ENCODE measurements around the gene GNE.

GNE gene

DNA sequence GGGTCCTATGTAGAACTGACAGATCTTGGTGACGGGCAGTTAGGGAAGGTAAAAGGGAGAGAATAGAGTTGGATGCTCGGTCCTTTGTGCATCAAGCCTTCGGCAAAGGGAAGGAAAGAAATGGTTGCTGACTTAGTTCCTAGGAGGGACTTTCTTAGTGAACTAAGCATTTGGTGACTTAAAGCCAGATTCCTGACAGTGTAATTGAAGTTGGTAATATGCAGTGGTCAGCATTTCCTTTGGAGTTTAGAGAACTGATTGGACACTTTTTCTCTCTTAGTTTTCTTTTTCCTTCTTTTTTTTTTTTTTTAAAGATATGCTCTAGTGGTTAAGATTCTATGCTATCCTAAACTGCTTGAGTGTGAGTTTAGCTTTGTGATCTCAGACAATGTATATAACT lies 65.2 kb downstream of the GNE start:
- peak overlapping the region; percentile 87 for H3K4me3 ChIP-seq (ENCODE audit: low read length)
- no peak for DNase-seq (ENCODE audit: low read depth)

GRCh38 chr9:36192196-36192595 lies 66.1 kb downstream of the GNE start:
- no peak for DNase-seq (ENCODE audit: low read depth)
- H3K4me3 ChIP-seq (ENCODE audit: low read length): peak overlapping the region; percentile 87
- TF ChIP-seq, protein P1, sequence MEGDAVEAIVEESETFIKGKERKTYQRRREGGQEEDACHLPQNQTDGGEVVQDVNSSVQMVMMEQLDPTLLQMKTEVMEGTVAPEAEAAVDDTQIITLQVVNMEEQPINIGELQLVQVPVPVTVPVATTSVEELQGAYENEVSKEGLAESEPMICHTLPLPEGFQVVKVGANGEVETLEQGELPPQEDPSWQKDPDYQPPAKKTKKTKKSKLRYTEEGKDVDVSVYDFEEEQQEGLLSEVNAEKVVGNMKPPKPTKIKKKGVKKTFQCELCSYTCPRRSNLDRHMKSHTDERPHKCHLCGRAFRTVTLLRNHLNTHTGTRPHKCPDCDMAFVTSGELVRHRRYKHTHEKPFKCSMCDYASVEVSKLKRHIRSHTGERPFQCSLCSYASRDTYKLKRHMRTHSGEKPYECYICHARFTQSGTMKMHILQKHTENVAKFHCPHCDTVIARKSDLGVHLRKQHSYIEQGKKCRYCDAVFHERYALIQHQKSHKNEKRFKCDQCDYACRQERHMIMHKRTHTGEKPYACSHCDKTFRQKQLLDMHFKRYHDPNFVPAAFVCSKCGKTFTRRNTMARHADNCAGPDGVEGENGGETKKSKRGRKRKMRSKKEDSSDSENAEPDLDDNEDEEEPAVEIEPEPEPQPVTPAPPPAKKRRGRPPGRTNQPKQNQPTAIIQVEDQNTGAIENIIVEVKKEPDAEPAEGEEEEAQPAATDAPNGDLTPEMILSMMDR (conservative IDR thresholded peaks at IDR 0.05; ENCODE audit: low read depth, low read length): no peak

More for the DNA sequence above, 65.2 kb downstream of the GNE start:
- TF ChIP-seq, protein P1 (conservative IDR thresholded peaks at IDR 0.05; ENCODE audit: low read depth, low read length): no peak

GRCh38 chr9:36191686-36192085 lies 66.6 kb downstream of the GNE start:
- DNase-seq (ENCODE audit: low read depth): no peak
- TF ChIP-seq, protein P1 (conservative IDR thresholded peaks at IDR 0.05; ENCODE audit: low read depth, low read length): no peak
- H3K4me3 ChIP-seq (ENCODE audit: low read length): peak overlapping the region; percentile 87

- H3K4me3 ChIP-seq (ENCODE audit: low read length): peak overlapping the region; percentile 87
- TF ChIP-seq, protein P1 (conservative IDR thresholded peaks at IDR 0.05; ENCODE audit: low read depth, low read length): no peak
- DNase-seq (ENCODE audit: low read depth): no peak
Observed at GRCh38 chr9:36191290-36191645, 67.0 kb downstream of the GNE start.

- TF ChIP-seq, protein P1 (conservative IDR thresholded peaks at IDR 0.05; ENCODE audit: low read depth, low read length): peak; percentile 55
- DNase-seq (ENCODE audit: low read depth): peak; percentile 95
- H3K4me3 ChIP-seq (ENCODE audit: low read length): peak within 1 kb of the TSS; percentile 87
Observed at GRCh38 chr9:36190388-36191289, 67.6 kb downstream of the GNE start, which contains the start of gene CLTA. CLTA (plus strand) TSS chr9:36190921; CDS start chr9:36191057, 136 bp downstream.

DNA sequence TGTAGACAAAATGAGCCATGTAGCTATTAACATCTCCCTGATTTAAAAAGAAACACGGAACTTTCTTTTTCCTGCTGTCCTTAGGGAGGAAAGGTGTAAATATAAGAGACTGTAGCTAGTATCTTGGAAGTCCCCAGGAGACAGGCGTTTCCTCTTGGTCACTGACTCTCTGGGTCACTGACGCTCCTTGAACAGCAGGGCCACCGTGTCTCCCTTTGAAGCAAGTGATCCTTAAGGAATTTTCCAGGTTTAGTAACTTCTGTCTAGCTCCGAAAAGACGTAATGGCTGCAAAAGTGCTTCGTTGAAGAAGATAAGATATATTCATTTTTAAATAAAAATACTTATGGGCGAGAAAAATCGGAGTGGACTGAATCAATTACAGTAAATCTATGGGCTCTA lies 68.3 kb downstream of the GNE start:
- TF ChIP-seq, protein P1 (conservative IDR thresholded peaks at IDR 0.05; ENCODE audit: low read depth, low read length): no peak
- peak overlapping the region; percentile 87 for H3K4me3 ChIP-seq (ENCODE audit: low read length)
- no peak for DNase-seq (ENCODE audit: low read depth)

DNA sequence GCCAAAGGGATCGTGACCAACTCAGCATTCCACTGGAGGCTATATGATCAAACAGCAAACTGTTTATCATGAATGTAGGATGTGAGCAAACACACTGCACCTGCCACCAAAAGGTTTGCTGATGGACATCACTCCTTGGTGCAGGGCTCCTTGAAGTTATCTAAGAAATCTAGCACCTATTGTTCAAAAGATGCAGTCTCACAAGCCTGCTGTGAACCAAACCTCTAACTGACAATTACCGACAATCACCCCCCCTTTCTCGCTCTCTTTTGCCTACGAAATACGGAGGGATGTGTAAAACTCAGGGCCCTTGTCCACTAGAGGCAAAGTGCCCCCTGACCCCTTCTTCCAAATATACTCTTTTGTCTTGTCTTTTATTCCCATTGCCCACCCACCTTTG lies 70.0 kb downstream of the GNE start:
- H3K4me3 ChIP-seq (ENCODE audit: low read length): no peak overlapping the region
- TF ChIP-seq, protein P1 (conservative IDR thresholded peaks at IDR 0.05; ENCODE audit: low read depth, low read length): no peak
- DNase-seq (ENCODE audit: low read depth): no peak

Measured in retinal pigment epithelial cell (primary cell).